KMS-11 (cell line): ENCODE results near the gene EPHB2.
A peak's percentile ranks its signal among the peaks of the same experiment; 100 is the strongest.

Source experiments
- H2AFZ ChIP-seq: fragments of 200-600 bp; sonication (generic); 2 replicates; pipeline ENCODE4 v1.6.1; 2016; ENCODE audit warnings: antibody characterized with exemption, mixed run types, low read depth
- H3K27ac ChIP-seq: fragments of 200-600 bp; sonication (generic); 2 replicates; pipeline ENCODE4 v1.6.1; 2016; ENCODE audit warnings: mild to moderate bottlenecking, mixed run types
- H3K27me3 ChIP-seq: fragments of 200-600 bp; sonication (generic); 2 replicates; pipeline ENCODE4 v1.6.1; 2017; ENCODE audit warnings: mild to moderate bottlenecking, low read depth, mixed run types, moderate library complexity; ENCODE audit not compliant: insufficient read depth
- H3K36me3 ChIP-seq: fragments of 200-600 bp; sonication (generic); 2 replicates; pipeline ENCODE4 v1.6.1; 2017; ENCODE audit warnings: mild to moderate bottlenecking, mixed run types; ENCODE audit not compliant: insufficient read depth
- H3K4me1 ChIP-seq: fragments of 200-600 bp; sonication (generic); 2 replicates; pipeline ENCODE4 v1.6.1; 2016; ENCODE audit warnings: mild to moderate bottlenecking, low read depth, mixed run types; ENCODE audit not compliant: poor library complexity, severe bottlenecking
- H3K4me2 ChIP-seq: fragments of 200-600 bp; sonication (generic); 2 replicates; pipeline ENCODE4 v1.7.0; 2016; ENCODE audit warnings: mild to moderate bottlenecking, mixed run types
- H3K4me3 ChIP-seq: fragments of 200-600 bp; sonication (generic); IDR thresholded peaks from 2 replicates; pipeline ENCODE4 v1.6.1; 2017; ENCODE audit warnings: low read depth, low read length, mixed read lengths; ENCODE audit not compliant: insufficient read depth
- H3K79me2 ChIP-seq: fragments of 200-600 bp; sonication (generic); 2 replicates; pipeline ENCODE4 v1.6.1; 2016; ENCODE audit warnings: low read depth, mixed run types; ENCODE audit not compliant: insufficient read depth
- H3K9ac ChIP-seq: fragments of 200-600 bp; sonication (generic); 2 replicates; pipeline ENCODE4 v1.6.1; 2016; ENCODE audit warnings: mild to moderate bottlenecking, mixed run types
- H4K20me1 ChIP-seq: fragments of 200-600 bp; sonication (generic); 2 replicates; pipeline ENCODE4 v1.6.1; 2016; ENCODE audit warnings: mild to moderate bottlenecking, mixed run types; ENCODE audit not compliant: insufficient read depth
- CTCF ChIP-seq: fragments of 200-600 bp; sonication (generic); conservative IDR thresholded peaks from 2 replicates; pipeline ENCODE4 v1.6.1; 2017; ENCODE audit warnings: low read depth, mild to moderate bottlenecking, antibody characterized with exemption, low read length, moderate library complexity, mixed read lengths

EPHB2 gene

GRCh38 chr1:22921452-22922126 is 210.9 kb downstream of the EPHB2 start:
- Histone ChIP-seq H3K79me2 (no peaks in the 10 kb centered on the region), H2AFZ (no peak overlapping the region), H3K36me3 (no peaks in the 10 kb centered on the region), H3K27ac (no peak overlapping the region), H3K27me3 (peaks cover 59% of the 10 kb centered on the region), H4K20me1 (no peaks in the 10 kb centered on the region), H3K9ac (no peak overlapping the region), H3K4me3 (no peak overlapping the region), H3K4me1 (no peaks in the 10 kb centered on the region), H3K4me2 (no peak overlapping the region)
- no peak for TF ChIP-seq CTCF

DNA sequence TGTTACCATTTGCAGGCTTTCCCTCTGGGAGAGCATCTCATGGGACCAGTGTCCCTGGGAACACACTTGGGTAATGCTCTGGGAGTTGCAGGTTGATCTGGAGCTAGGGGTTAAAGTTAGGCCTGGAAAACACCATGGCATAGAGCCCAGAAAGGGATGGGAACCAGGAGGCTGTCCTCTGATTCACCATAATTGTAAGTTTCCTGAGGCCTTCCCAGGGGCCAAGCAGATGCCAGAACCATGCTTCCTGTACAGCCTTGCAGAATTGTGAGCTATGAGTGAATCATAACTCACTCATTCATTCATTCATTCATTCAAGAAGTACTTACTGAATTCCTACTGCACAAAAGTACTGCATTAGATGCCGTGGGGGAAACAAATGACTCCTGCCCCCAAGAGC is 212.0 kb downstream of the EPHB2 start:
- no peaks in the 10 kb centered on the region for H3K79me2 ChIP-seq
- H4K20me1 ChIP-seq, result no peaks in the 10 kb centered on the region
- no peak overlapping the region for H3K9ac ChIP-seq
- H3K36me3 ChIP-seq, result no peaks in the 10 kb centered on the region
- no peak overlapping the region for H3K4me3 ChIP-seq
- H3K27ac ChIP-seq, result no peak overlapping the region
- no peak for TF ChIP-seq CTCF
- H3K4me2 ChIP-seq, result no peak overlapping the region
- no peaks in the 10 kb centered on the region for H3K4me1 ChIP-seq
- H2AFZ ChIP-seq, result no peak overlapping the region
- peaks cover 56% of the 10 kb centered on the region for H3K27me3 ChIP-seq

DNA sequence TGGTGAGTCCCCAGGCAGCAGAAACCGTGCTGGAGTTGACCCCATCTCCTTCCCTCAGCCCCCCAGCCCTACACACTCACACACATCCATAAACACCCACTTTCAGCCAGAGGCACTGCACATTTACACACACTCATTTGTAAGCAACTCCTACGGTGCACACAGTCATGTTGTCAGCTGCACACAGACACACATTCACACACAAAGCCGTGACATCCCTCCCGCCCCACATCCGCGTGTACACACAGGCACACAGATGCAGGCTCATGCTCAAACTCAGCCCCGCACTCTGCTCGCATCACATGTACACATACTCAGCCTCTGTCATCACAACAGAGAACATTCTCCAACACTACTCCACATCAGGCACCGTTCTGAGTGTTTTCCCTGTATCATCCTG is 214.5 kb downstream of the EPHB2 start:
- Histone ChIP-seq H3K27me3 (peaks cover 54% of the 10 kb centered on the region), H2AFZ (no peak overlapping the region), H3K9ac (no peak overlapping the region), H3K4me3 (no peak overlapping the region), H3K36me3 (no peaks in the 10 kb centered on the region), H4K20me1 (no peaks in the 10 kb centered on the region), H3K4me1 (no peaks in the 10 kb centered on the region), H3K79me2 (no peaks in the 10 kb centered on the region), H3K4me2 (no peak overlapping the region), H3K27ac (no peak overlapping the region)
- no peak for TF ChIP-seq CTCF

GRCh38 chr1:22930240-22930912 is 219.7 kb downstream of the EPHB2 start:
- peaks cover 46% of the 10 kb centered on the region; the same call in 1 of the 2 replicates for H3K27me3 ChIP-seq

More at GRCh38 chr1:22930240-22930912, 219.7 kb downstream of the EPHB2 start:
- Histone ChIP-seq H3K9ac (no peak overlapping the region), H3K36me3 (no peaks in the 10 kb centered on the region), H3K4me1 (no peaks in the 10 kb centered on the region), H3K79me2 (no peaks in the 10 kb centered on the region), H3K27ac (no peak overlapping the region), H2AFZ (no peak overlapping the region), H3K4me2 (no peak overlapping the region), H3K4me3 (no peak overlapping the region), H4K20me1 (no peaks in the 10 kb centered on the region)
- TF ChIP-seq CTCF, result peak; percentile 70
